Measurements from ENCODE around the gene ITGB1BP2. TPM values are rescaled to one million over a fixed set of nuclear protein-coding genes. Genes with fewer than 3 reads are reported as not detected.

ITGB1BP2 gene
- total and polyA plus RNA-seq, 2 of the 13 experiments (the other 11 are each of a cell fraction or from before 2014, with no cell fraction given), result 0.90 to 2.2 TPM

DNA sequence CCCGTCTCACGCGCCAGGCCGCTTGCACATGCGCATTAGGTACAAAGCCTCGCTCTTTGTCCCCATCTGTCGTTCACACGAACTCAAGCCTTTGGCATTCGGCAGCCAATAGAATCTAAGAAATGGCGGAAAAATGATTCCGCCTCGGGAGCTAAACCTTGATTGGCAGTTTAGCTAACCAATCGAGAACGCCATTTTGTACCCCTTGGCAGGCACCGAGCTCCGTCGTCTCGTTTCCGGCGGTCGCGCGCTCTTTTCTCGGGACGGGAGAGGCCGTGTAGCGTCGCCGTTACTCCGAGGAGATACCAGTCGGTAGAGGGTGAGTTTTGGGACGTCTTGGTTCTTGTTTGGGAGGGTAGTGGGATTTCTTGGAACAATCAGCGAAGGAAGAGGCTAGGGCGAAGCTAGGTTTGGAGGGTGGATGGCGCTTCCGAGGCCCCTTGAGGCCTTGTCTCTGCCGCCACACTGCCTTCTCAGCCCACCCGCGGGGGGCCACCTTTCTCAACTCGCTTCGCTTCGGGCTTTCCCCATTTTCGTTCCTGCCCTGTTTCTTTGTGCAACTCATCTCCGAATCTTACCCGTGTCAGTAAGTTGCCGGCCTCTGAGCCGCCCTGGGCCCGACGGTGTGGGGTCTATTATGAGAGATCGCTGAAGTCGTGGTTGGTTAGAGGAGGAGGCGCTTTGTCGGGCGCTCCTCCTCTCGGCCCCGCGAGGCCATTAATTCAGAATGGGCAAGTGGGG, 18.0 kb upstream of the ITGB1BP2 start, which contains the start of gene NONO (continued):
- TF ChIP-seq, protein P1, sequence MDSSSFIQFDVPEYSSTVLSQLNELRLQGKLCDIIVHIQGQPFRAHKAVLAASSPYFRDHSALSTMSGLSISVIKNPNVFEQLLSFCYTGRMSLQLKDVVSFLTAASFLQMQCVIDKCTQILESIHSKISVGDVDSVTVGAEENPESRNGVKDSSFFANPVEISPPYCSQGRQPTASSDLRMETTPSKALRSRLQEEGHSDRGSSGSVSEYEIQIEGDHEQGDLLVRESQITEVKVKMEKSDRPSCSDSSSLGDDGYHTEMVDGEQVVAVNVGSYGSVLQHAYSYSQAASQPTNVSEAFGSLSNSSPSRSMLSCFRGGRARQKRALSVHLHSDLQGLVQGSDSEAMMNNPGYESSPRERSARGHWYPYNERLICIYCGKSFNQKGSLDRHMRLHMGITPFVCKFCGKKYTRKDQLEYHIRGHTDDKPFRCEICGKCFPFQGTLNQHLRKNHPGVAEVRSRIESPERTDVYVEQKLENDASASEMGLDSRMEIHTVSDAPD (CRISPR knock-in tag; IDR thresholded peaks at IDR 0.05), result no peak
- no peak for TF ChIP-seq DPF2 (CRISPR knock-in tag; IDR thresholded peaks at IDR 0.05; ENCODE audit: borderline replicate concordance, low read depth)
- TF ChIP-seq AGO1 (IDR thresholded peaks at IDR 0.05; ENCODE audit: low read depth, low read length, poor library complexity, severe bottlenecking), result no peak
- TF ChIP-seq TBP (CRISPR knock-in tag; IDR thresholded peaks at IDR 0.05), result no peak
- TF ChIP-seq PAWR (CRISPR knock-in tag; IDR thresholded peaks at IDR 0.05; ENCODE audit: borderline replicate concordance), result no peak
- TF ChIP-seq, protein P2, sequence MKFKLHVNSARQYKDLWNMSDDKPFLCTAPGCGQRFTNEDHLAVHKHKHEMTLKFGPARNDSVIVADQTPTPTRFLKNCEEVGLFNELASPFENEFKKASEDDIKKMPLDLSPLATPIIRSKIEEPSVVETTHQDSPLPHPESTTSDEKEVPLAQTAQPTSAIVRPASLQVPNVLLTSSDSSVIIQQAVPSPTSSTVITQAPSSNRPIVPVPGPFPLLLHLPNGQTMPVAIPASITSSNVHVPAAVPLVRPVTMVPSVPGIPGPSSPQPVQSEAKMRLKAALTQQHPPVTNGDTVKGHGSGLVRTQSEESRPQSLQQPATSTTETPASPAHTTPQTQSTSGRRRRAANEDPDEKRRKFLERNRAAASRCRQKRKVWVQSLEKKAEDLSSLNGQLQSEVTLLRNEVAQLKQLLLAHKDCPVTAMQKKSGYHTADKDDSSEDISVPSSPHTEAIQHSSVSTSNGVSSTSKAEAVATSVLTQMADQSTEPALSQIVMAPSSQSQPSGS (CRISPR knock-in tag; IDR thresholded peaks at IDR 0.05), result no peak
- TF ChIP-seq ZNF34 (CRISPR knock-in tag; IDR thresholded peaks at IDR 0.05; ENCODE audit: borderline replicate concordance), result no peak
- no peak for TF ChIP-seq ZNF749 (CRISPR knock-in tag; IDR thresholded peaks at IDR 0.05; ENCODE audit: borderline replicate concordance)
- peak; percentile 41 for TF ChIP-seq HNRNPK (IDR thresholded peaks at IDR 0.05; ENCODE audit: low read depth, low read length, poor library complexity, severe bottlenecking)
- TF ChIP-seq REPIN1 (CRISPR knock-in tag; IDR thresholded peaks at IDR 0.05; ENCODE audit: borderline replicate concordance, low read depth), result no peak; the same call in 1 of the 2 replicates
- no peak; the same call in 1 of the 2 replicates for TF ChIP-seq ETV5 (CRISPR knock-in tag; IDR thresholded peaks at IDR 0.05; ENCODE audit: borderline replicate concordance)
- TF ChIP-seq, protein P3, sequence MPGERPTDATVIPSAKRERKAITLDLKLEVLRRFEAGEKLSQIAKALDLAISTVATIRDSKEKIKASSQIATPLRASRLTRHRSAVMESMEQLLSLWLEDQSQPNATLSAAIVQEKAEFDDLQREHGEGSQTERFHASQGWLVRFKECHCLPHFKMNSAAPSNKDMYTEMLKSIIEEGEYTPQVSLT (CRISPR knock-in tag; IDR thresholded peaks at IDR 0.05; ENCODE audit: borderline replicate concordance, low read depth), result no peak
- no peak for TF ChIP-seq ESRRA (CRISPR knock-in tag; IDR thresholded peaks at IDR 0.05; ENCODE audit: low read depth)
- TF ChIP-seq SMARCE1 (IDR thresholded peaks at IDR 0.05; ENCODE audit: borderline replicate concordance), result no peak
- no peak for TF ChIP-seq ZSCAN22 (CRISPR knock-in tag; IDR thresholded peaks at IDR 0.05)
- TF ChIP-seq CEBPG (CRISPR knock-in tag; IDR thresholded peaks at IDR 0.05), result no peak
- no peak for TF ChIP-seq NAIF1 (CRISPR knock-in tag; IDR thresholded peaks at IDR 0.05; ENCODE audit: borderline replicate concordance)
- TF ChIP-seq, protein P4, sequence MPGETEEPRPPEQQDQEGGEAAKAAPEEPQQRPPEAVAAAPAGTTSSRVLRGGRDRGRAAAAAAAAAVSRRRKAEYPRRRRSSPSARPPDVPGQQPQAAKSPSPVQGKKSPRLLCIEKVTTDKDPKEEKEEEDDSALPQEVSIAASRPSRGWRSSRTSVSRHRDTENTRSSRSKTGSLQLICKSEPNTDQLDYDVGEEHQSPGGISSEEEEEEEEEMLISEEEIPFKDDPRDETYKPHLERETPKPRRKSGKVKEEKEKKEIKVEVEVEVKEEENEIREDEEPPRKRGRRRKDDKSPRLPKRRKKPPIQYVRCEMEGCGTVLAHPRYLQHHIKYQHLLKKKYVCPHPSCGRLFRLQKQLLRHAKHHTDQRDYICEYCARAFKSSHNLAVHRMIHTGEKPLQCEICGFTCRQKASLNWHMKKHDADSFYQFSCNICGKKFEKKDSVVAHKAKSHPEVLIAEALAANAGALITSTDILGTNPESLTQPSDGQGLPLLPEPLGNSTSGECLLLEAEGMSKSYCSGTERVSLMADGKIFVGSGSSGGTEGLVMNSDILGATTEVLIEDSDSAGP (CRISPR knock-in tag; IDR thresholded peaks at IDR 0.05; ENCODE audit: borderline replicate concordance), result peak; percentile 48; the same call in 1 of the 2 replicates
- no peak for TF ChIP-seq KLF11 (CRISPR knock-in tag; IDR thresholded peaks at IDR 0.05)
- no peak for TF ChIP-seq ZNF329 (CRISPR knock-in tag; IDR thresholded peaks at IDR 0.05; ENCODE audit: low read depth)
- no peak for TF ChIP-seq KDM1A (CRISPR knock-in tag; IDR thresholded peaks at IDR 0.05)
- TF ChIP-seq ZKSCAN5 (CRISPR knock-in tag; IDR thresholded peaks at IDR 0.05), result no peak
- TF ChIP-seq, protein P5, sequence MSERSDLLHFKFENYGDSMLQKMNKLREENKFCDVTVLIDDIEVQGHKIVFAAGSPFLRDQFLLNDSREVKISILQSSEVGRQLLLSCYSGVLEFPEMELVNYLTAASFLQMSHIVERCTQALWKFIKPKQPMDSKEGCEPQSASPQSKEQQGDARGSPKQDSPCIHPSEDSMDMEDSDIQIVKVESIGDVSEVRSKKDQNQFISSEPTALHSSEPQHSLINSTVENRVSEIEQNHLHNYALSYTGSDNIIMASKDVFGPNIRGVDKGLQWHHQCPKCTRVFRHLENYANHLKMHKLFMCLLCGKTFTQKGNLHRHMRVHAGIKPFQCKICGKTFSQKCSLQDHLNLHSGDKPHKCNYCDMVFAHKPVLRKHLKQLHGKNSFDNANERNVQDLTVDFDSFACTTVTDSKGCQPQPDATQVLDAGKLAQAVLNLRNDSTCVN (CRISPR knock-in tag; IDR thresholded peaks at IDR 0.05; ENCODE audit: borderline replicate concordance), result peak; percentile 56; the same call in 1 of the 2 replicates
- TF ChIP-seq ZFYVE20 (CRISPR knock-in tag; IDR thresholded peaks at IDR 0.05; ENCODE audit: borderline replicate concordance, low read depth), result no peak
